ENCODE measurements around the gene TRABD2A.

Gene TRABD2A

DNA sequence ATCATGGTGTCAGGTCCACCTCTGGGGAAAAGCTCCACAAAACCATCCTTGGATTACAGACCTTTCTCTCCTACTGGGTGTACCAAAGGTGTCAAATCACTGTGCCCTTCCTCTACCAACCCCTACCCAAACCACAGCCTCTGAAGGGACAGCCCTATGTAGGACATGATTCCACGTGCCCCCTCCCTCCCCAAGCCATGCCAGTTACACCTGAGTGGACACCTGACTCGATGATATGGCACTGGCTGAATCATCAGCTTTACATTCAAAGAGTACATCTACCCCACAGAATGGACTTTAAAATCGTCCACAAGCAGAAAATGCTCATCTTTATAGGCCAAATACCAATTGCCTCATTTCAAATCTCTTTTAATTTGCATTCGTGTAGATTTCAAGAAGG is 26.0 kb downstream of the TRABD2A start:
- TF ChIP-seq POLR2A (IDR thresholded peaks at IDR 0.05; ENCODE audit: low read depth, low read length) (no peak), PAX5 (IDR thresholded peaks at IDR 0.05; ENCODE audit: insufficient read depth, low read length, severe bottlenecking) (no peak), POLR2AphosphoS5 (IDR thresholded peaks at IDR 0.05; ENCODE audit: low read depth, low read length) (no peak), TAF1 (IDR thresholded peaks at IDR 0.05; ENCODE audit: low read depth, low read length) (no peak), POU2F2 (IDR thresholded peaks at IDR 0.05; ENCODE audit: low read depth, low read length) (no peak), SPI1 (IDR thresholded peaks at IDR 0.05; ENCODE audit: low read depth, low read length) (no peak)
- FAIRE-seq (no peak), DNase-seq (ENCODE audit: insufficient read length, low spot score) (no peak)

DNA sequence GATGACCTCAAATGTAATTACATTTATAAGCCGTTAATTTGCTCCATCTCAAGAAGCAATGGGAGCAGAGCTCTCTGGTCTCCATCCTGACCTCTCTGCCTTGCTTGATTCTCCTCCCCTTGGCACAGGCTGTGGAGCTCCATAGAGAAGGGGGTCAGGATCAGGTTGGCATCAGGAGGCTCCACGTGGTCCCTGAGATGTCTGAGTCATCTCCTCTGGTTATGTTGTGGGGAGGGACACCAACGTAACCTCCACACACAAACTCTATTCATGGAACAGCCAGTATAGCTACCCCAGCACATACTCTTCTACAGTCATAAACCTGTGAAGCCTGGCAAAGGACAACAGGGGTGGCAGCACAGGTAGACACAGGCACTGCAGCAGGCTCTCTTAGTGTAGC is 29.0 kb downstream of the TRABD2A start:
- TF ChIP-seq POLR2AphosphoS5 (IDR thresholded peaks at IDR 0.05; ENCODE audit: low read depth, low read length) (no peak), TAF1 (IDR thresholded peaks at IDR 0.05; ENCODE audit: low read depth, low read length) (no peak), PAX5 (IDR thresholded peaks at IDR 0.05; ENCODE audit: insufficient read depth, low read length, severe bottlenecking) (no peak), POLR2A (IDR thresholded peaks at IDR 0.05; ENCODE audit: low read depth, low read length) (no peak), POU2F2 (IDR thresholded peaks at IDR 0.05; ENCODE audit: low read depth, low read length) (no peak)
- DNase-seq (ENCODE audit: insufficient read length, low spot score) = no peak
- no peak for FAIRE-seq

DNA sequence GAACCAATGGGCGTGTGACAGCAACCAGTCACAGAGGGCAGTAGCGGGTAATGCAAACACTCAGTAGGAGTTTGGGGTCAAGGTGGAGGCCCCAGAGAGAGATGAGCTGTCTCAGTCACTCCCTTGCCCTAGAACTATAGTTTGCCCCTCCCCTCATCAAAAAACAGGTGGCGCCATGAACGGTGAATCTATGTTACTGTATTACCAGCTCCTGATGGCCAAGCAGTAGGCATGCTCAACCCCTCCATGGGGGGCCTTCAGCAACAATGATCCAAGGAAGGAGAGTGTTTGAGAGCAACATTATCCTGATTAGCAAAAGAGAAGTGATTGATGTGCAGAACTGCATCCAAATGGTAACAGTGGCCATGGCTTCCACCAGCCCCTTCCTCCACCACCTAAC is 30.4 kb downstream of the TRABD2A start:
- TF ChIP-seq POLR2AphosphoS5 (IDR thresholded peaks at IDR 0.05; ENCODE audit: low read depth, low read length) = no peak
- TF ChIP-seq SPI1 (IDR thresholded peaks at IDR 0.05; ENCODE audit: low read depth, low read length) = no peak
- no peak for TF ChIP-seq PAX5 (IDR thresholded peaks at IDR 0.05; ENCODE audit: insufficient read depth, low read length, severe bottlenecking)
- FAIRE-seq (no peak), DNase-seq (ENCODE audit: insufficient read length, low spot score) (no peak)

DNA sequence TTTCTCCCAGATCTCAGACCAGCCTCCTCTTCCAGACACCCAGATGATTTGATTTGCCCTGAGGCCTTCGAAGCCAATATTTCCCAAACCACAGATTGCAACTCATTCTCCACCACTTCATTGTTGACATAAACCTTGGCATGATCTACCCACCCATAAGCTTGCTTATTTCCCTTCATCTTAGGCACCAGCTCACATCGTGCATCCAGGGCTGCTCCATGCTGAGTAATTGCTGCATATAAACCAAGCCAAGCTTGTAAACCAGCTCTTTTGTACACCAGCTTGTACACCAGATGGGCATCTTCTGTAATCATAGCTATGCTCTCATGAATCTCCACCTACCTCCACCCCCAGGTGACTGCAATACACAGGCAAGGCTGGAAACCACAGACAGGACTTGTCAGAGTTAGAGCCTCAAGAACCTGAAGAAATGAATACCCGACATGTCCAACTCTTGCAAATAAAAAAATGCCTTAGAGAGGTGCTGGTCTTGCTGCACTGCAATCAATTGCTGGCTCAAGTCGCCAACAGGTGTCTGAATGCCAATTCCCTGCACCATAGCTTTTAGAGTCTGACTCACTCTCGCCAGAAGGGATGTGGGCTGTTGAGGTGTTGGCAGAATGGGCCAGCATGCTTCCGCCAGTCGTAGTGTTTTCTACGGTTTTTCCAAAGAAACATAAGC is 31.5 kb downstream of the TRABD2A start:
- TF ChIP-seq POU2F2 (IDR thresholded peaks at IDR 0.05; ENCODE audit: low read depth, low read length) = no peak
- no peak for TF ChIP-seq PAX5 (IDR thresholded peaks at IDR 0.05; ENCODE audit: insufficient read depth, low read length, severe bottlenecking)
- no peak for TF ChIP-seq SPI1 (IDR thresholded peaks at IDR 0.05; ENCODE audit: low read depth, low read length)
- TF ChIP-seq TAF1 (IDR thresholded peaks at IDR 0.05; ENCODE audit: low read depth, low read length) = no peak
- no peak for TF ChIP-seq POLR2A (IDR thresholded peaks at IDR 0.05; ENCODE audit: low read depth, low read length)
- TF ChIP-seq POLR2AphosphoS5 (IDR thresholded peaks at IDR 0.05; ENCODE audit: low read depth, low read length) = no peak
- DNase-seq (ENCODE audit: insufficient read length, low spot score) (no peak), FAIRE-seq (no peak)

DNA sequence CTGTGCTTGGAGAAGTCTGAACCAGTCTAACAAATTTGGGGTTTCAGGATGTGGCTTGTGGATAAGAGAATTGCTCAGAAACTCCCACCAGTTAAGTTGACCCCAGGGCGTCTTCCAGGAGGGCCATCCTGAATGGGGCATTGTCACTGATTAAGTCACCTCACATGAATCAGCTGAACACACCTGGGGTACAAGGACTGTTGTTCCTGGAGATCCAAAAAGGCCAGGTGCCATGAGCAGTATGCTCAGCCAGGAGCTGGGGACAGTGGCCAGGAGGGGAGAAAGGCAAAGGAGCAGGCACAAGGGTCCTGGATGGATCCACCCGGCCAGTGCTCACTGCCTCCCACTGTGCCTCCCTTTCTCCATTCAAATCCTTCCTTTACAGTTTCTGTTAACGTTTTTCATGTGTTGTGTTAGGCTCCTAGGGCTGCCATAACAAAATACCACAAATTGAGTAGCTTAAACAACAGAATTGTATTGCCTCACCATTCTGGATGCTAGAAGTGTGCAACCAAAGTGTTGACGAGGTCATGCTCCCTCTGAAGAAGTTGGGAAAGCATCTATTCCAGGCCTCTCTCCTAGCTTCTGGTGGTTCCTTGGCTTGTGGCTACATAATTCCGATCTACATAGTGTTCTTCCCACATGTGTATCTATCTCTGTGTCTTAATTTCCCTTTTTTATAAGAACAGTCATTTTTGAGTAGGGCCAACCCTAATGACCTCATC is 33.4 kb downstream of the TRABD2A start:
- DNase-seq (ENCODE audit: insufficient read length, low spot score) (no peak), FAIRE-seq (no peak)
- TF ChIP-seq PAX5 (IDR thresholded peaks at IDR 0.05; ENCODE audit: insufficient read depth, low read length, severe bottlenecking) = no peak
- TF ChIP-seq POLR2AphosphoS5 (IDR thresholded peaks at IDR 0.05; ENCODE audit: low read depth, low read length) = no peak
- TF ChIP-seq SPI1 (IDR thresholded peaks at IDR 0.05; ENCODE audit: low read depth, low read length) = no peak

DNA sequence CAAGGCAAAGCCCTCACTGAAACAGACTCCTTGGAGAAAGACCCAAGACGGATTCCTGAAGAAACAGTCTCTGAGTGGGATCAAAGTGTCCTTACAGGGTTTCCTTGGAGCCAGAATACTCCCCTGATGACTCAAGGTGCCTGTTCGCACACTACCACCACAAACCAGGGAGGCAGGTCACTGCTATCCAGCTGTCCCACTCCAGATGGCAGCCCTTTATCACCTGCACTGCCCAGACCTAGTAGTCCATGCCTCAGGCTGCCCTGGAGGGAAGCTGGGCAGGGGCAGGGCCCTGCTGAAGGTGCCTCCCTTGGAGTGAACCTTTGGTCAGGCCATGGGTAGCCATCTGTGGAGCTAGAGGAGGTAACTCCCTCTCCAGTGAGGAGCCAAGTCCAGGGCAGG is 34.1 kb downstream of the TRABD2A start:
- DNase-seq (ENCODE audit: insufficient read length, low spot score) (no peak), FAIRE-seq (no peak)
- no peak for TF ChIP-seq POLR2AphosphoS5 (IDR thresholded peaks at IDR 0.05; ENCODE audit: low read depth, low read length)
- no peak for TF ChIP-seq POLR2A (IDR thresholded peaks at IDR 0.05; ENCODE audit: low read depth, low read length)
- TF ChIP-seq TAF1 (IDR thresholded peaks at IDR 0.05; ENCODE audit: low read depth, low read length) = no peak
- no peak for TF ChIP-seq PAX5 (IDR thresholded peaks at IDR 0.05; ENCODE audit: insufficient read depth, low read length, severe bottlenecking)
- TF ChIP-seq SPI1 (IDR thresholded peaks at IDR 0.05; ENCODE audit: low read depth, low read length) = no peak
- TF ChIP-seq POU2F2 (IDR thresholded peaks at IDR 0.05; ENCODE audit: low read depth, low read length) = no peak

DNA sequence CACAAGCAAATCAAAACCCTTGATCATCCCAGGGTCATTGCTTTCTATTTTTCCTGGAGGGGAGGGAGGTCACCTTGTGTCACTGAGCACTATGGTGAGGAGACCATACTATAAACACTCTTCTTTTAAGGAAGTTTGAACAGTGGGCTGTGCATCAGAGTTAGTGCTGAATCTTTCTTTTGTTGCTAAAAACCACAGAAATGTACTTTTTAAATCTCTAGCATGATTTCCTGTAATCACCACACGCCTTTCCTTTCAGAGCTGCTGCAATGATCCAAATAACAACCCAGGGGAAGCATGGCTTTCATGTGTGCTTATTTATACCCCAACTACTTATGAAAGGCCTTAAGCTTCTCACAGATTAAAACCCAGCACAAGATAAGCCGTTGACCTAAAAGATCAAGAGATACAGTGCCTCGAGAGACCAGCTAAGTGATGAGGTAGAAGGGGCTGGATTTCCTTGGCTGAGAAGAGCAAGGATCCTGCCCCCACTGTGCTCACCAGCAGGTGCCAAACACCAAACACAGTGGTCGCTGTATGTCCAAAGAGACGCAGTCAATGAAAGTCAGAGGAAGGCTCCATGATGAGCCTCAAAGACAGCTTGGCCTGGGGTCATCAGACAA is 34.7 kb downstream of the TRABD2A start:
- TF ChIP-seq POU2F2 (IDR thresholded peaks at IDR 0.05; ENCODE audit: low read depth, low read length) (no peak), TAF1 (IDR thresholded peaks at IDR 0.05; ENCODE audit: low read depth, low read length) (no peak), SPI1 (IDR thresholded peaks at IDR 0.05; ENCODE audit: low read depth, low read length) (no peak), POLR2A (IDR thresholded peaks at IDR 0.05; ENCODE audit: low read depth, low read length) (no peak)
- FAIRE-seq = no peak
- DNase-seq (ENCODE audit: insufficient read length, low spot score) = no peak

DNA sequence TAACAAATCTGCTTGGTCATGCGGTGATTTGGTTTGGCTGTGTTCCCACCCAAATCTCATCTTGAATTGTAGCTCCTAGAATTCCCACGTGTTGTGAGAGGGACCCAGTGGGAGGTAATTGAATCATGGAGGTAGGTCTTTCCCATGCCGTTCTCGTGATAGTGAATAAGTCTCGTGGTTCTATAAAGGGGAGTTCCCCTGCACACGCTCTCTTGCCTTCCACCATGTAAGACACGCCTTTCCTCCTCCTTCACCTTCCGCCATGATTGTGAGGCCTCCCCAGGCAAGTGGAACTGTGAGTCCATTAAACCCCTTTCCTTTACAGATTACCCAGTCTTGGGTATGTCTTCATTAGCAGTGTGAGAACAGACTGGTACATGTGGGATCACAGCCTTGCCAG is 36.7 kb downstream of the TRABD2A start:
- DNase-seq (ENCODE audit: insufficient read length, low spot score) (no peak), FAIRE-seq (no peak)
- TF ChIP-seq POU2F2 (IDR thresholded peaks at IDR 0.05; ENCODE audit: low read depth, low read length) (no peak), PAX5 (IDR thresholded peaks at IDR 0.05; ENCODE audit: insufficient read depth, low read length, severe bottlenecking) (no peak), POLR2AphosphoS5 (IDR thresholded peaks at IDR 0.05; ENCODE audit: low read depth, low read length) (no peak), SPI1 (IDR thresholded peaks at IDR 0.05; ENCODE audit: low read depth, low read length) (no peak), TAF1 (IDR thresholded peaks at IDR 0.05; ENCODE audit: low read depth, low read length) (no peak), POLR2A (IDR thresholded peaks at IDR 0.05; ENCODE audit: low read depth, low read length) (no peak)

DNA sequence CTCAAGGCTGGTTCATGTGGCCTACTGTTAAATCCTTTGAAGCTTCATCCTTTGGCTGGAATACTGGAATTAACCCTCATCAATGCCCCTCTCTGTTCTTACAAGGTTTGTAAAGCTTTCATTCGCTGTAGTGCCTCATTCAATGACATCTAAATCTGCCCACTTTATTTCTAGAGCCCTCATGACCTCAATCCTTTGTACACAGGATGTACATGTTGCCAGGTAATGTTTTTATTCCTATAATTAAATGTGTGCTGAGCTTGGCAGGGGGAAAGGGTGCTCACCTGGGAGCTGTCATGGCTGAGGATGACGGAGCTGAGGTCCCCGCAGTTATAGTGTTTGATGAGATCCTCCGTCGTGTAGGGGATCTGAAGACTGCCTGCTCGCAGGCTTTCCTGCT is 39.3 kb downstream of the TRABD2A start:
- DNase-seq (ENCODE audit: insufficient read length, low spot score) (no peak), FAIRE-seq (no peak)
- TF ChIP-seq POLR2AphosphoS5 (IDR thresholded peaks at IDR 0.05; ENCODE audit: low read depth, low read length) (no peak), POU2F2 (IDR thresholded peaks at IDR 0.05; ENCODE audit: low read depth, low read length) (no peak), PAX5 (IDR thresholded peaks at IDR 0.05; ENCODE audit: insufficient read depth, low read length, severe bottlenecking) (no peak), SPI1 (IDR thresholded peaks at IDR 0.05; ENCODE audit: low read depth, low read length) (no peak), TAF1 (IDR thresholded peaks at IDR 0.05; ENCODE audit: low read depth, low read length) (no peak), POLR2A (IDR thresholded peaks at IDR 0.05; ENCODE audit: low read depth, low read length) (no peak)

Data from GM12891 (cell line).